Cardiac muscle cell (in vitro differentiated cells and primary cell): ENCODE data around the gene FAM98B. TPM values are rescaled to one million over a fixed set of nuclear protein-coding genes. Genes with fewer than 3 reads are reported as not detected.

ENCODE experiments used
- DNase-seq, 2 donors: peaks; one replicate each; pipeline versions ENCODE4 v3.0.0 to v3.0.0-alpha.2; 2010 to 2017; ENCODE audit warnings: low read depth in 1 of 2, low spot score in 1 of 2
- H3K27ac ChIP-seq: fragments of 200-600 bp; sonication (generic); 2 replicates; pipeline ENCODE4 v1.5.1; 2016
- H3K27me3 ChIP-seq: fragments of 200-600 bp; sonication (generic); 2 replicates; pipeline ENCODE4 v1.6.0; 2016; ENCODE audit warnings: control low read depth
- H3K36me3 ChIP-seq: fragments of 200-600 bp; sonication (generic); 2 replicates; pipeline ENCODE4 v1.5.1; 2016; ENCODE audit warnings: control low read depth
- H3K4me1 ChIP-seq: fragments of 200-600 bp; sonication (generic); 2 replicates; pipeline ENCODE4 v1.8.1; 2017; ENCODE audit warnings: low read depth, mild to moderate bottlenecking, mixed run types
- H3K4me3 ChIP-seq: fragments of 200-600 bp; sonication (generic); 2 replicates; pipeline ENCODE4 v1.5.1; 2016; ENCODE audit warnings: mild to moderate bottlenecking
- H3K9me3 ChIP-seq: fragments of 200-600 bp; sonication (generic); 2 replicates; pipeline ENCODE4 v1.5.1; 2017; ENCODE audit warnings: low read depth, mild to moderate bottlenecking, control low read depth
- CTCF ChIP-seq: IDR thresholded peaks from 2 replicates; pipeline ENCODE4 v1.5.1; 2012; ENCODE audit warnings: low read depth, mild to moderate bottlenecking, low read length
- polyA plus RNA-seq: library from polyadenylated mRNA; unstranded; fragments of >200 nt; fragmentation: Nextera tagmentation; extraction: Ambion mirVana; gene quantifications from 2 replicates; pipeline ENCODE4 v1.2.1, GENCODE V29; 2016
- total RNA-seq: library from RNA; depleted of rRNA; stranded (reverse); fragments of >200 nt; gene quantifications from 2 replicates; pipeline ENCODE4 v1.2.3, GENCODE V29; 2016

Gene FAM98B
- total and polyA plus RNA-seq, 2 experiments from 2014 or later = 2.4 to 10.2 TPM

DNA sequence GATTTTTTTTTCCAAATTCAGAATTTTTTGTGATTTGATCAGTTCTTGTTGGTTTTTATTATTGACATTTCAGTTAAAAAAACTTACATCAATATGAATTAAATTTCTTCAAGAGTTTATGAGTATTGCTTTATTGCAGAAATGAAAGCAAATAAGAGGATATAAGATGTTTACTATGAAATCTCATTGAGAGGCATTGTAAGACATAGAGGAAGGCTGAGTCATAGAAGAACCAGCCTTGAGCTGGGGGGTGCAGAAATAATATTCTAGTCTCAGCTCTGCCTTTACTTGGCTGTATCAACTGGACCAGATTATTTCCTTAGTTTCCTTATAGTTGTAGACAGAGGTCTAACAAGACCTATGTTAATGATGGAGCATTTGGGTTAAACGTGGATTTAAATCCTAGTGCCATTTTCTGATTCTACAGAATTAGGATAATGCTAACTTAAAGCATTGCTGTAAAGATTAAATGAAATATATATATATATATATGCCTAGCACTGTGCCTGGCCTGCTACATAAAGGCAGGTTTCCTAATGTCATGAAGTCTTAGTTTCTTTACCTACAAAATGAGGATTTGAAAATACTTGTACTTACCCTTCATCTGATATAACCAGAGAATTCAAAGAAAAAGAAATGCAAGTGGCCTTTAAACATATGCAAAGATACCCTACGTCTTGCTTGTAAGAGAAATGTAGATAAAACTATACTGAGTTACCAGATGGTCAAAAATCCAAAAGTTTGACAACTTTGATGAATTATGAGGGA is 7.3 kb downstream of the FAM98B start:
- Histone ChIP-seq H3K4me3 (no peak overlapping the region), H3K9me3 (no peaks in the 10 kb centered on the region), H3K27ac (no peak overlapping the region), H3K4me1 (no peaks in the 10 kb centered on the region), H3K27me3 (no peaks in the 10 kb centered on the region), H3K36me3 (no peaks in the 10 kb centered on the region)
- DNase-seq = peak in 1 of 2 donors; percentile 18
- no peak for TF ChIP-seq CTCF

DNA sequence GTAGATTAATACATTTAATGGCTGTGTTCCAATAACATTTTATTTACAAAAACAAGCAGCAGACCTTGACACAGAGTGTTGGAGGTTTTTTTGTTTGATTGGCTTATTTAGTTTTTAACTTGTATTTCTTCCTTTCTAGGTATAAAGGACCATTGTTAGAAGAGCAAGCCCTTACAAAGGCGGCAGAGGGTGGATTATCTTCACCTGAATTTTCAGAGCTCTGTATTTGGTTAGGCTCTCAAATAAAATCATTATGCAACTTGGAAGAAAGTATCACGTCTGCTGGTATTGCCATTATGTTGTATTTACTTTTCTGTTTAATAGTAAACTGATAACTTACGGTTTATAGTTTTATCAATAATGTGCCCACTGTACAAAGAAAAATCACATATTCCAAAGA is 10.0 kb downstream of the FAM98B start:
- DNase-seq = no peak
- Histone ChIP-seq H3K27me3 (no peaks in the 10 kb centered on the region), H3K4me1 (no peaks in the 10 kb centered on the region), H3K27ac (no peak overlapping the region), H3K9me3 (no peaks in the 10 kb centered on the region), H3K4me3 (no peak overlapping the region), H3K36me3 (no peaks in the 10 kb centered on the region)
- no peak for TF ChIP-seq CTCF

DNA sequence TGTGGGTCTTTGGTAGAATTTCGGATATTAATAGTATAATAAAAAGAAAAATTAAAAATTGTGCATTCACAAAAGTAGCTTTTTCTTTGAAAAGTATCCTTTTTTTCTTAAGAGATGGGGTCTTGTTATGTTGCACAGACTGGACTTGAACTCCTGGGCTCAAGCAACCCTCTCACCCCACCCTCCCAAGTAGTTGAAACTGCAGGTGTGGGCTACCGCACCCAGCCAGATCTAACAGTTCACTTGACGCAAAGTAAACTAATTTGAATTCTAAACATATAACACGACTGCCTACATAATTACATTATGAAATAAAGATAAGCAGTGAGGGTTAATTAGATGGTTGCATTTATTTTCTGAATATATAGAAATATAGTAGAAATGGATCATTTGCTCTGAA is 10.7 kb downstream of the FAM98B start:
- Histone ChIP-seq H3K27ac (no peak overlapping the region), H3K4me1 (no peaks in the 10 kb centered on the region), H3K27me3 (no peaks in the 10 kb centered on the region), H3K9me3 (no peaks in the 10 kb centered on the region), H3K36me3 (no peaks in the 10 kb centered on the region), H3K4me3 (no peak overlapping the region)
- no peak for DNase-seq
- no peak for TF ChIP-seq CTCF

DNA sequence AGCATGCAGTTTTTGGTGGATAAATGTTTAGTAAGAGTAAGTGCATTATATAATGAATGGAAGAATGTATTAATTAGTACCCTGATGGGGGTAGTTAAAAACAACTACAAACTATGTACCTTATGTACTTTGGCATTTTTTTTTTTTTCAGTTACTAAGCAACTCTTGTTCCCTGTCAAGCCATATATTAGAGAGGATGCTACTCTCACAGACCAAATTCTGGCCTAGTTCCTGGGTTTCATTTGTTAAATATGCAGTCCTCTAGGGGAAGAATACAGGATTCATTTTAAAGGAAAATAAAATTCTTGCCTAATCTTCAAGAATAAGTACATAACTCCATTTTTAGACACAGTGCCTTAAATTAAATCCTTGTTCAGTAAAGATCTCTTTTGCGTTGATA is 16.9 kb downstream of the FAM98B start:
- TF ChIP-seq CTCF = no peak
- DNase-seq = no peak
- peaks cover 22% of the 10 kb centered on the region for H3K36me3 ChIP-seq

GRCh38 chr15:38471974-38472373 is 18.0 kb downstream of the FAM98B start:
- peaks cover 22% of the 10 kb centered on the region for H3K36me3 ChIP-seq
- H3K27ac ChIP-seq = no peak overlapping the region
- no peaks in the 10 kb centered on the region for H3K27me3 ChIP-seq
- peak in 1 of 2 donors; percentile 7 for DNase-seq
- H3K9me3 ChIP-seq = no peaks in the 10 kb centered on the region
- no peaks in the 10 kb centered on the region for H3K4me1 ChIP-seq
- TF ChIP-seq CTCF = no peak
- H3K4me3 ChIP-seq = no peak overlapping the region

More for the DNA sequence above, 16.9 kb downstream of the FAM98B start:
- no peaks in the 10 kb centered on the region for H3K27me3 ChIP-seq
- H3K9me3 ChIP-seq = no peaks in the 10 kb centered on the region
- H3K4me3 ChIP-seq = no peak overlapping the region
- no peaks in the 10 kb centered on the region for H3K4me1 ChIP-seq
- H3K27ac ChIP-seq = no peak overlapping the region
